Measurements from ENCODE around the gene CEP85. TPM values are rescaled to one million over a fixed set of nuclear protein-coding genes. Genes with fewer than 3 reads are reported as not detected.

CEP85 gene
- total and polyA plus RNA-seq, 9 of the 15 experiments (the other 6 are each of a cell fraction or from before 2014, with no cell fraction given): 42.1 to 140 (median 92.6) TPM

DNA sequence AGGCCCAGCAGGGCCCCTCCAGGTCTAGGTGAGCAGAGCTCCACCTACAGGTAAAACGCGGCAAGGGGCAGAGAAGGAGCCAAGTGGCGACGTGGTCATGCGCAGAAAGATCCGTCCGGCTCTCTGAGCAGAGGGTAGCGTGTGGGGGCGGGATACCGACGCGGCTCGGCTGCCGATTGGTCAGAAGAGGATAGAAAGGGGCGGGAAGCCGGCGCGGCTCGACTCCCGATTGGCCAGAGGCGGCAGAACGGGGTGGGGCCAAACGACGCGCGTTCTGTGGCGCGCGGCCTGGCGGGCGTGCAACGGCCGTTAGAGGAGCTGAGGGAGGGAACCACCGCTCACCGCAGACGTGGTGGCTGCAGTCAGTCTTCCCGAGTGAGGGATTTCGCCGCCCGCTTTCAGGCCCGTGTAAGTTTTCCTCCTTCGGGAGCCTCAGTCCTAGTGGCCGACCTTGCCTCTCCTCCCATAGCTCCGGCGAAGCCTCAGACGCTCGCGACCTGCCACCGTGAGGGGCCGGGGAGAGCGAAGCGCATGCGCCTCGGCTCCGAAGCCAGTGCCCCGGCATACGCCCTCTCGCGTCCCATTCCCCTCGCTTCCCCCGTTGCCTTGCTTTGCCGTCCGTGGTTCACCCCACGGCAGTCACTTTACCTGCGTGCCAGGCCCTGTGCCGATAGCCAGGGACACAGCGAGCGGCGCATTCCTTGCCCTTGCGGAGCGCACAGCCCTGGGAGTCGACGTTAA, at the start of gene CEP85 (continued):
- TF ChIP-seq, protein P1, sequence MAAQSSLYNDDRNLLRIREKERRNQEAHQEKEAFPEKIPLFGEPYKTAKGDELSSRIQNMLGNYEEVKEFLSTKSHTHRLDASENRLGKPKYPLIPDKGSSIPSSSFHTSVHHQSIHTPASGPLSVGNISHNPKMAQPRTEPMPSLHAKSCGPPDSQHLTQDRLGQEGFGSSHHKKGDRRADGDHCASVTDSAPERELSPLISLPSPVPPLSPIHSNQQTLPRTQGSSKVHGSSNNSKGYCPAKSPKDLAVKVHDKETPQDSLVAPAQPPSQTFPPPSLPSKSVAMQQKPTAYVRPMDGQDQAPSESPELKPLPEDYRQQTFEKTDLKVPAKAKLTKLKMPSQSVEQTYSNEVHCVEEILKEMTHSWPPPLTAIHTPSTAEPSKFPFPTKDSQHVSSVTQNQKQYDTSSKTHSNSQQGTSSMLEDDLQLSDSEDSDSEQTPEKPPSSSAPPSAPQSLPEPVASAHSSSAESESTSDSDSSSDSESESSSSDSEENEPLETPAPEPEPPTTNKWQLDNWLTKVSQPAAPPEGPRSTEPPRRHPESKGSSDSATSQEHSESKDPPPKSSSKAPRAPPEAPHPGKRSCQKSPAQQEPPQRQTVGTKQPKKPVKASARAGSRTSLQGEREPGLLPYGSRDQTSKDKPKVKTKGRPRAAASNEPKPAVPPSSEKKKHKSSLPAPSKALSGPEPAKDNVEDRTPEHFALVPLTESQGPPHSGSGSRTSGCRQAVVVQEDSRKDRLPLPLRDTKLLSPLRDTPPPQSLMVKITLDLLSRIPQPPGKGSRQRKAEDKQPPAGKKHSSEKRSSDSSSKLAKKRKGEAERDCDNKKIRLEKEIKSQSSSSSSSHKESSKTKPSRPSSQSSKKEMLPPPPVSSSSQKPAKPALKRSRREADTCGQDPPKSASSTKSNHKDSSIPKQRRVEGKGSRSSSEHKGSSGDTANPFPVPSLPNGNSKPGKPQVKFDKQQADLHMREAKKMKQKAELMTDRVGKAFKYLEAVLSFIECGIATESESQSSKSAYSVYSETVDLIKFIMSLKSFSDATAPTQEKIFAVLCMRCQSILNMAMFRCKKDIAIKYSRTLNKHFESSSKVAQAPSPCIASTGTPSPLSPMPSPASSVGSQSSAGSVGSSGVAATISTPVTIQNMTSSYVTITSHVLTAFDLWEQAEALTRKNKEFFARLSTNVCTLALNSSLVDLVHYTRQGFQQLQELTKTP (IDR thresholded peaks at IDR 0.05; ENCODE audit: low read depth in 1 of 2, partially characterized antibody in 2 of 2): peak in 1 of 2 experiments; percentile 24
- TF ChIP-seq, protein P2, sequence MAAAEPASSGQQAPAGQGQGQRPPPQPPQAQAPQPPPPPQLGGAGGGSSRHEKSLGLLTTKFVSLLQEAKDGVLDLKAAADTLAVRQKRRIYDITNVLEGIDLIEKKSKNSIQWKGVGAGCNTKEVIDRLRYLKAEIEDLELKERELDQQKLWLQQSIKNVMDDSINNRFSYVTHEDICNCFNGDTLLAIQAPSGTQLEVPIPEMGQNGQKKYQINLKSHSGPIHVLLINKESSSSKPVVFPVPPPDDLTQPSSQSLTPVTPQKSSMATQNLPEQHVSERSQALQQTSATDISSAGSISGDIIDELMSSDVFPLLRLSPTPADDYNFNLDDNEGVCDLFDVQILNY (CRISPR knock-in tag; IDR thresholded peaks at IDR 0.05): no peak; the same call in 1 of the 2 replicates
- TF ChIP-seq, protein P3, sequence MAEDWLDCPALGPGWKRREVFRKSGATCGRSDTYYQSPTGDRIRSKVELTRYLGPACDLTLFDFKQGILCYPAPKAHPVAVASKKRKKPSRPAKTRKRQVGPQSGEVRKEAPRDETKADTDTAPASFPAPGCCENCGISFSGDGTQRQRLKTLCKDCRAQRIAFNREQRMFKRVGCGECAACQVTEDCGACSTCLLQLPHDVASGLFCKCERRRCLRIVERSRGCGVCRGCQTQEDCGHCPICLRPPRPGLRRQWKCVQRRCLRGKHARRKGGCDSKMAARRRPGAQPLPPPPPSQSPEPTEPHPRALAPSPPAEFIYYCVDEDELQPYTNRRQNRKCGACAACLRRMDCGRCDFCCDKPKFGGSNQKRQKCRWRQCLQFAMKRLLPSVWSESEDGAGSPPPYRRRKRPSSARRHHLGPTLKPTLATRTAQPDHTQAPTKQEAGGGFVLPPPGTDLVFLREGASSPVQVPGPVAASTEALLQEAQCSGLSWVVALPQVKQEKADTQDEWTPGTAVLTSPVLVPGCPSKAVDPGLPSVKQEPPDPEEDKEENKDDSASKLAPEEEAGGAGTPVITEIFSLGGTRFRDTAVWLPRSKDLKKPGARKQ (CRISPR knock-in tag; IDR thresholded peaks at IDR 0.05): no peak
- TF ChIP-seq PRPF4 (IDR thresholded peaks at IDR 0.05; ENCODE audit: insufficient read depth, low read depth, low read length, poor library complexity, severe bottlenecking) (peak; percentile 36), ZNF133 (CRISPR knock-in tag; IDR thresholded peaks at IDR 0.05) (peak; percentile 88; the same call in 1 of the 2 replicates), TAF7 (tag; IDR thresholded peaks at IDR 0.05) (peak; percentile 69; the same call in 1 of the 2 replicates), CCNT2 (IDR thresholded peaks at IDR 0.05; ENCODE audit: borderline replicate concordance, extremely low read depth, insufficient read length, low read depth, low read length) (peak; percentile 80), ZFP1 (CRISPR knock-in tag; IDR thresholded peaks at IDR 0.05) (no peak)
- TF ChIP-seq, protein P4, sequence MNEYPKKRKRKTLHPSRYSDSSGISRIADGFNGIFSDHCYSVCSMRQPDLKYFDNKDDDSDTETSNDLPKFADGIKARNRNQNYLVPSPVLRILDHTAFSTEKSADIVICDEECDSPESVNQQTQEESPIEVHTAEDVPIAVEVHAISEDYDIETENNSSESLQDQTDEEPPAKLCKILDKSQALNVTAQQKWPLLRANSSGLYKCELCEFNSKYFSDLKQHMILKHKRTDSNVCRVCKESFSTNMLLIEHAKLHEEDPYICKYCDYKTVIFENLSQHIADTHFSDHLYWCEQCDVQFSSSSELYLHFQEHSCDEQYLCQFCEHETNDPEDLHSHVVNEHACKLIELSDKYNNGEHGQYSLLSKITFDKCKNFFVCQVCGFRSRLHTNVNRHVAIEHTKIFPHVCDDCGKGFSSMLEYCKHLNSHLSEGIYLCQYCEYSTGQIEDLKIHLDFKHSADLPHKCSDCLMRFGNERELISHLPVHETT (CRISPR knock-in tag; conservative IDR thresholded peaks at IDR 0.05 in 1 of 2, IDR thresholded peaks at IDR 0.05 in 1 of 2): 0 out of 4 replicates have a peak, but pooled peaks of 1 of the 2 experiments have one; percentile 71

Measured in K562 (cell line).